PC-3 (cell line): ENCODE data around the gene SOX5.

ENCODE experiments used
- EZH2 ChIP-seq: fragments of 300-600 bp; sonication (generic); IDR thresholded peaks from one replicate; pipeline ENCODE4 v1.6.1; 2017; ENCODE audit warnings: antibody characterized with exemption, mild to moderate bottlenecking, low read length; ENCODE audit not compliant: unreplicated experiment
- EZH2phosphoT487 ChIP-seq: fragments of 300-600 bp; sonication (generic); IDR thresholded peaks from 2 replicates; pipeline ENCODE4 v1.6.1; 2018; ENCODE audit warnings: mild to moderate bottlenecking, antibody characterized with exemption, low read length, borderline replicate concordance
- TF ChIP-seq, protein P1 (sequence below): fragments of 300-600 bp; sonication (generic); conservative IDR thresholded peaks from 2 replicates; pipeline ENCODE4 v1.5.1; 2017; ENCODE audit warnings: antibody characterized with exemption, low read depth, mild to moderate bottlenecking, low read length

DNA sequence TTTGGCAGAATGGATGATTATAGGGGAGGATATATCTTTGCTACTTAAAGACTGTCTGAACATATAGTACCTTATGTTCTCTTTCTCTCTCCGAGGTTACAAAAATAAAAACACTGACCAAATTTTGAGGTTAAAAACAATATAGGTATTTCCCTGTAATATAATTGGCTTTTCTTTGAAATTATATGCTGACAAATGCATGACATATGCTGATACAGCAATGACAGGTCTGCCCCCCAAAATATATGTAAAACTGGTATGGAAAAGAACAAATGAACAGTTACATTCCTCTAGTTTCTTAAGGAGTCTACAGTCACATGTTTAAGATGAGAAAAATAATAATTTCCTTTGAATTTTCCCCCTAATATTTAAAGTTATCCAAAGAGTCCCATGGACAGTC is 405.7 kb downstream of the SOX5 start:
- TF ChIP-seq, protein P1, sequence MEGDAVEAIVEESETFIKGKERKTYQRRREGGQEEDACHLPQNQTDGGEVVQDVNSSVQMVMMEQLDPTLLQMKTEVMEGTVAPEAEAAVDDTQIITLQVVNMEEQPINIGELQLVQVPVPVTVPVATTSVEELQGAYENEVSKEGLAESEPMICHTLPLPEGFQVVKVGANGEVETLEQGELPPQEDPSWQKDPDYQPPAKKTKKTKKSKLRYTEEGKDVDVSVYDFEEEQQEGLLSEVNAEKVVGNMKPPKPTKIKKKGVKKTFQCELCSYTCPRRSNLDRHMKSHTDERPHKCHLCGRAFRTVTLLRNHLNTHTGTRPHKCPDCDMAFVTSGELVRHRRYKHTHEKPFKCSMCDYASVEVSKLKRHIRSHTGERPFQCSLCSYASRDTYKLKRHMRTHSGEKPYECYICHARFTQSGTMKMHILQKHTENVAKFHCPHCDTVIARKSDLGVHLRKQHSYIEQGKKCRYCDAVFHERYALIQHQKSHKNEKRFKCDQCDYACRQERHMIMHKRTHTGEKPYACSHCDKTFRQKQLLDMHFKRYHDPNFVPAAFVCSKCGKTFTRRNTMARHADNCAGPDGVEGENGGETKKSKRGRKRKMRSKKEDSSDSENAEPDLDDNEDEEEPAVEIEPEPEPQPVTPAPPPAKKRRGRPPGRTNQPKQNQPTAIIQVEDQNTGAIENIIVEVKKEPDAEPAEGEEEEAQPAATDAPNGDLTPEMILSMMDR, result no peak
- TF ChIP-seq EZH2 (no peak), EZH2phosphoT487 (no peak)
